ENCODE data around the gene ARHGAP24. TPM values are rescaled to one million over a fixed set of nuclear protein-coding genes. Genes with fewer than 3 reads are reported as not detected.

Gene ARHGAP24
- total RNA-seq, 1 experiment from 2014 or later, result 2.1 TPM

DNA sequence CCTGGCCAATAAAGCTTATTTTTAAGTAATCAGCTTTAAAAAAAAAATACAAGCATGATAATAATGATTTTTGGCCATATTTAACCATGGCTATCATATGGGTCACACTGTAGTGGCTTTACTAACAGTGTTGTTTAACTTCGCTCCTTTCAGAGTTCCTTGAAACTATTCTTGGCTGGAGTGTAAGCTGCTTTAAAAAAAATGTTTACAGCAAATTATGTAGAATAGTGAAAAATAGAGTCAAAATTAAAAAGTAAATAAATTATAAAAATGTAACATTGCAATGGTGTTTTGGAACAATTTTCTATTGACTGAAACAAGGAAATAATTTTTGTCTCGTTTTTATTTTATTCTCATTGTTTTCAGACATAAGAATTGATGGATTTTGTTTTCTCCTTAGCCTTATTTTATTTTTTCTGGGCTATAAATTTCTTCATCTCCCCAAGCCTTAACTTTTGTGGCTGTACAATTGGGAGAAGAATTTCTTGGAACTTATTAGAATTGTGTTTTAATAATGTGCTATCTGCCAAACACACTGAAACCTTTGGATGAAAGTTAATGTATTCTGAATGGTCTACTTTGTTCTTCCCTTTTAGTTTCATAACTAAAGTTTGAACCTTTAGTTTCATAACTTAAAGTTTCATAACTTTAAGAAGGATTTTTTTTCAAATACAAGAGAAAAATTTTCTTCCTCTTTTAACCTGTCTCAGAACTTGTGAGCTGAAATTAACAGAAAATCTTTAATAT lies 182.0 kb downstream of the ARHGAP24 start:
- Mint-ChIP-seq H3K27ac (no peak overlapping the region), H3K4me3 (no peak overlapping the region), H3K4me1 (no peaks in the 10 kb centered on the region), H3K9me3 (no peaks in the 10 kb centered on the region), H3K27me3 (ENCODE audit: low read depth) (no peaks in the 10 kb centered on the region), H3K36me3 (no peaks in the 10 kb centered on the region)
- no peak for DNase-seq (ENCODE audit: low spot score)
- TF ChIP-seq HMGA2 (CRISPR knock-in tag; IDR thresholded peaks at IDR 0.05) (no peak), PREB (CRISPR knock-in tag; IDR thresholded peaks at IDR 0.05; ENCODE audit: borderline replicate concordance) (no peak), IRF1 (CRISPR knock-in tag; IDR thresholded peaks at IDR 0.05) (no peak), SMAD3 (CRISPR knock-in tag; IDR thresholded peaks at IDR 0.05; ENCODE audit: borderline replicate concordance) (no peak), TEAD4 (CRISPR knock-in tag; IDR thresholded peaks at IDR 0.05) (no peak), PRRX2 (CRISPR knock-in tag; IDR thresholded peaks at IDR 0.05) (no peak), NFYB (CRISPR knock-in tag; conservative IDR thresholded peaks at IDR 0.05; ENCODE audit: low read depth) (no peak), ARID4B (CRISPR knock-in tag; IDR thresholded peaks at IDR 0.05; ENCODE audit: borderline replicate concordance) (no peak), ELF4 (CRISPR knock-in tag; IDR thresholded peaks at IDR 0.05; ENCODE audit: low read depth) (no peak)
- TF ChIP-seq, protein P1, sequence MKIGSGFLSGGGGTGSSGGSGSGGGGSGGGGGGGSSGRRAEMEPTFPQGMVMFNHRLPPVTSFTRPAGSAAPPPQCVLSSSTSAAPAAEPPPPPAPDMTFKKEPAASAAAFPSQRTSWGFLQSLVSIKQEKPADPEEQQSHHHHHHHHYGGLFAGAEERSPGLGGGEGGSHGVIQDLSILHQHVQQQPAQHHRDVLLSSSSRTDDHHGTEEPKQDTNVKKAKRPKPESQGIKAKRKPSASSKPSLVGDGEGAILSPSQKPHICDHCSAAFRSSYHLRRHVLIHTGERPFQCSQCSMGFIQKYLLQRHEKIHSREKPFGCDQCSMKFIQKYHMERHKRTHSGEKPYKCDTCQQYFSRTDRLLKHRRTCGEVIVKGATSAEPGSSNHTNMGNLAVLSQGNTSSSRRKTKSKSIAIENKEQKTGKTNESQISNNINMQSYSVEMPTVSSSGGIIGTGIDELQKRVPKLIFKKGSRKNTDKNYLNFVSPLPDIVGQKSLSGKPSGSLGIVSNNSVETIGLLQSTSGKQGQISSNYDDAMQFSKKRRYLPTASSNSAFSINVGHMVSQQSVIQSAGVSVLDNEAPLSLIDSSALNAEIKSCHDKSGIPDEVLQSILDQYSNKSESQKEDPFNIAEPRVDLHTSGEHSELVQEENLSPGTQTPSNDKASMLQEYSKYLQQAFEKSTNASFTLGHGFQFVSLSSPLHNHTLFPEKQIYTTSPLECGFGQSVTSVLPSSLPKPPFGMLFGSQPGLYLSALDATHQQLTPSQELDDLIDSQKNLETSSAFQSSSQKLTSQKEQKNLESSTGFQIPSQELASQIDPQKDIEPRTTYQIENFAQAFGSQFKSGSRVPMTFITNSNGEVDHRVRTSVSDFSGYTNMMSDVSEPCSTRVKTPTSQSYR (CRISPR knock-in tag; IDR thresholded peaks at IDR 0.05), result no peak
- TF ChIP-seq, protein P2, sequence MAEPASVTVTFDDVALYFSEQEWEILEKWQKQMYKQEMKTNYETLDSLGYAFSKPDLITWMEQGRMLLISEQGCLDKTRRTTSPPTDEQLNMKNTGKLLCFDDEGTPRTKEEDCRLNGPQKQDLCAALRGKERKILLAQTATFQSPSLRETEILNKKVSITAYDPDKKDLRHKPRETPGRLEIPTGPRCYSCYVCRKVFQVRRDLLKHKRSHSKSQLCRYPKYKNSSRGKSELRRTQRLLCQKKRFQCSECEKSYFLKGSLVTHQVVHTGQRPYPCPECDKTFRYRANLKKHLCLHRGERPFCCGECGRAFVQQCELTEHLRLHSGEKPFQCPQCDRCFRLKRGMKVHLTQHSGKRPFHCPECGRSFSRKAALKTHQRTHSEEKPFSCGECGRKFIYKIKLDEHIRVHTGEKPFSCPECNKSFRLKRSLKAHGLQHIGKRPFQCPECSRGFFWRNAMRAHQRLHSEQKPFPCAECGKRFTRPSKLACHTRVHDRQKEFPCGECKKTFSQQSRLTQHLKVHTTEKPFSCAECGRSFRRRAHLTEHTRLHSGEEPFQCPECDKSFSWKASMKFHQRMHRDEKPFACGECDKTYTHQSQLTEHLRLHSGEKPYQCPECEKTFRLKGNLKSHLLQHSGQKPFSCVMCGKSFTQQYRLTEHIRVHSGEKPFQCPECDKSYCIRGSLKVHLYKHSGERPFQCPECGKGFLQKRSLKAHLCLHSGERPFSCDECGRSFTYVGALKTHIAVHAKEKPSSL (CRISPR knock-in tag; conservative IDR thresholded peaks at IDR 0.05), result no peak
- TF ChIP-seq, protein P3, sequence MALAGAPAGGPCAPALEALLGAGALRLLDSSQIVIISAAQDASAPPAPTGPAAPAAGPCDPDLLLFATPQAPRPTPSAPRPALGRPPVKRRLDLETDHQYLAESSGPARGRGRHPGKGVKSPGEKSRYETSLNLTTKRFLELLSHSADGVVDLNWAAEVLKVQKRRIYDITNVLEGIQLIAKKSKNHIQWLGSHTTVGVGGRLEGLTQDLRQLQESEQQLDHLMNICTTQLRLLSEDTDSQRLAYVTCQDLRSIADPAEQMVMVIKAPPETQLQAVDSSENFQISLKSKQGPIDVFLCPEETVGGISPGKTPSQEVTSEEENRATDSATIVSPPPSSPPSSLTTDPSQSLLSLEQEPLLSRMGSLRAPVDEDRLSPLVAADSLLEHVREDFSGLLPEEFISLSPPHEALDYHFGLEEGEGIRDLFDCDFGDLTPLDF (CRISPR knock-in tag; IDR thresholded peaks at IDR 0.05), result no peak
- TF ChIP-seq, protein P4, sequence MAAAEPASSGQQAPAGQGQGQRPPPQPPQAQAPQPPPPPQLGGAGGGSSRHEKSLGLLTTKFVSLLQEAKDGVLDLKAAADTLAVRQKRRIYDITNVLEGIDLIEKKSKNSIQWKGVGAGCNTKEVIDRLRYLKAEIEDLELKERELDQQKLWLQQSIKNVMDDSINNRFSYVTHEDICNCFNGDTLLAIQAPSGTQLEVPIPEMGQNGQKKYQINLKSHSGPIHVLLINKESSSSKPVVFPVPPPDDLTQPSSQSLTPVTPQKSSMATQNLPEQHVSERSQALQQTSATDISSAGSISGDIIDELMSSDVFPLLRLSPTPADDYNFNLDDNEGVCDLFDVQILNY (CRISPR knock-in tag; IDR thresholded peaks at IDR 0.05), result no peak
- ChIA-PET CTCF (no interaction called here), POLR2A (no interaction called here)
- no peak for ATAC-seq
